NCI-H128 (cell line): ENCODE data around the gene SLFN14.
A peak's percentile ranks its signal among the peaks of the same experiment; 100 is the strongest.
"Not testable (repeated sequence)": the region's sequence is repeated elsewhere in the genome, so short reads cannot be mapped to it uniquely, and the experiment has no call there.

Source experiments
- DNase-seq: peaks from one replicate; lab custom pipeline; 2025; ENCODE audit not compliant: unreplicated experiment; lab: John Stamatoyannopoulos, UW

SLFN14 gene

GRCh38 chr17:35560703-35561102 is at the start of gene SLFN14:
Gene SLFN14 (minus strand): TSS chr17:35560819. CDS start chr17:35558062, 2,757 bp downstream.
- DNase-seq, result no peak

GRCh38 chr17:35609831-35610230 is 49.2 kb upstream of the SLFN14 start:
- no peak for DNase-seq

GRCh38 chr17:35607239-35607847 is 46.7 kb upstream of the SLFN14 start:
- DNase-seq, result no peak

GRCh38 chr17:35605678-35606077 is 45.1 kb upstream of the SLFN14 start:
- no peak for DNase-seq

GRCh38 chr17:35603674-35604073 is 43.1 kb upstream of the SLFN14 start:
- no peak for DNase-seq

GRCh38 chr17:35597604-35598003 is 37.0 kb upstream of the SLFN14 start:
- no peak for DNase-seq

GRCh38 chr17:35596530-35597233 is 36.1 kb upstream of the SLFN14 start:
- no peak for DNase-seq

GRCh38 chr17:35596072-35596471 is 35.5 kb upstream of the SLFN14 start:
- DNase-seq, result no peak

- DNase-seq, result no peak
Measured at GRCh38 chr17:35588196-35588920, 27.7 kb upstream of the SLFN14 start.

- peak; percentile 73 for DNase-seq
Measured at GRCh38 chr17:35587074-35587961, 26.7 kb upstream of the SLFN14 start, which contains the start of gene AP2B1. Gene AP2B1 (plus strand): TSS chr17:35587322. CDS start chr17:35594031, 6,709 bp downstream.

- no peak for DNase-seq
Measured at GRCh38 chr17:35586569-35587073, 26.0 kb upstream of the SLFN14 start.

GRCh38 chr17:35584061-35584460 is 23.4 kb upstream of the SLFN14 start:
- no peak for DNase-seq

GRCh38 chr17:35578929-35579432 is 18.4 kb upstream of the SLFN14 start:
- no peak for DNase-seq

- peak; percentile 62 for DNase-seq
Measured at GRCh38 chr17:35578197-35578928, 17.7 kb upstream of the SLFN14 start, which contains the start of gene PEX12. Gene PEX12 (minus strand): TSS chr17:35578571. CDS start chr17:35578021, 550 bp downstream.

GRCh38 chr17:35577830-35578196 is 17.2 kb upstream of the SLFN14 start:
- DNase-seq, result no peak

GRCh38 chr17:35575759-35576158 is 15.1 kb upstream of the SLFN14 start:
- no peak for DNase-seq

- no peak for DNase-seq
Measured at GRCh38 chr17:35569405-35569804, 8.8 kb upstream of the SLFN14 start.

GRCh38 chr17:35568561-35568960 is 7.9 kb upstream of the SLFN14 start:
- DNase-seq, result no peak

- DNase-seq, result no peak
Measured at GRCh38 chr17:35566968-35567367, 6.3 kb upstream of the SLFN14 start.

GRCh38 chr17:35563181-35563580 is 2.6 kb upstream of the SLFN14 start:
- DNase-seq, result not testable (repeated sequence)
